ENCODE results near the gene TGFBR3.
A peak's percentile ranks its signal among the peaks of the same experiment; 100 is the strongest.

Gene TGFBR3

DNA sequence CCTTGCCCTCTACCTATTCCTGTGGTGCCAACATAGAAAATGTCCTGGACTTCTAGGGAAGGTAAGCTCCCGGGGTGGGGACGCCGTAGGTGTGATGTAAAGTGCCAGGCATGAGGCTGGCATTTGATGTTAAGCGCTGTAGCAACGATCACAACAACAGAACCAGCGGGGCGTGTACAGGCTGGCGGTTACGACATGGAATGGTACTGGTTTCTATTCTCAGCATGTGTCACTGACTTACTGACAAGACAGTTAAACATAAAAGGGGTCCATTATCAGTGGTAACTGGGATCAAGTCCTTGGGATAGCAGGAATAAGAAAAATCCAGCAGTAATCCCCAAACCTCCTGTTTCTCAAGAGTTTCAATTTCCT lies 58.9 kb downstream of the TGFBR3 start:
- no peak overlapping the region for H2BK12ac ChIP-seq (ENCODE audit: low read length)
- no peak overlapping the region for H2BK120ac ChIP-seq (ENCODE audit: low read depth, low read length)
- H3K4me3 ChIP-seq (ENCODE audit: low read length in 2 of 2): no peak overlapping the region
- no peaks in the 10 kb centered on the region for H3K36me3 ChIP-seq (replicated peaks in 1 of 2; ENCODE audit: control insufficient read depth in 2 of 2, insufficient read depth in 2 of 2, low read length in 2 of 2)
- H3K18ac ChIP-seq (ENCODE audit: low read length): no peak overlapping the region
- H3K27ac ChIP-seq (replicated peaks; ENCODE audit: low read length): no peak overlapping the region
- no peak overlapping the region for H3K4me2 ChIP-seq (ENCODE audit: insufficient read depth, low read length, poor library complexity, severe bottlenecking)
- peaks cover 5 to 8% of the 10 kb centered on the region in 2 donors for H3K4me1 ChIP-seq (ENCODE audit: control insufficient read depth in 2 of 2, insufficient read depth in 1 of 2, low read depth in 1 of 2, low read length in 2 of 2)
- peak overlapping the region; percentile 38 for H3K9ac ChIP-seq (ENCODE audit: low read depth, low read length, poor library complexity)
- H4K91ac ChIP-seq (ENCODE audit: low read depth, low read length, poor library complexity): no peak overlapping the region
- H3K79me1 ChIP-seq (ENCODE audit: low read depth, low read length): no peaks in the 10 kb centered on the region
- no CpG with 5 or more reads among the region's 9 CpGs for WGBS, 2 donors (ENCODE audit: extremely low coverage in 2 of 2, insufficient read length in 2 of 2, insufficient replicate concordance in 1 of 2)
- no peaks in the 10 kb centered on the region for H3K27me3 ChIP-seq (ENCODE audit: control insufficient read depth in 3 of 3, insufficient read depth in 3 of 3, low read depth in 1 of 3, low read length in 3 of 3)
- no peak overlapping the region for H2BK15ac ChIP-seq (ENCODE audit: low read length)
- no peak overlapping the region for H3K14ac ChIP-seq (ENCODE audit: low read length)
- H2AFZ ChIP-seq (ENCODE audit: low read length): no peak overlapping the region
- no peak overlapping the region for H3K23ac ChIP-seq (ENCODE audit: low read depth, low read length, poor library complexity)
- H3K4ac ChIP-seq (ENCODE audit: low read length): no peak overlapping the region
- H2AK5ac ChIP-seq (ENCODE audit: low read depth, low read length): no peak overlapping the region
- H3K9me3 ChIP-seq (replicated peaks in 1 of 2; ENCODE audit: control insufficient read depth in 2 of 2, insufficient read depth in 1 of 2, low read depth in 1 of 2, low read length in 2 of 2): no peaks in the 10 kb centered on the region
- H4K8ac ChIP-seq (ENCODE audit: low read depth, low read length): no peak overlapping the region
- no peak overlapping the region for H2BK5ac ChIP-seq (ENCODE audit: low read length)
- DNase-seq (ENCODE audit: low spot score): no peak

GRCh38 chr1:91826649-91827048 lies 59.3 kb downstream of the TGFBR3 start:
- no peak overlapping the region for H2BK5ac ChIP-seq (ENCODE audit: low read length)
- no peak overlapping the region for H3K27ac ChIP-seq (replicated peaks; ENCODE audit: low read length)
- no peak overlapping the region for H2BK15ac ChIP-seq (ENCODE audit: low read length)
- H2BK120ac ChIP-seq (ENCODE audit: low read depth, low read length): no peak overlapping the region
- no peak overlapping the region for H3K4me3 ChIP-seq (ENCODE audit: low read length in 2 of 2)
- H2AK5ac ChIP-seq (ENCODE audit: low read depth, low read length): no peak overlapping the region
- H3K9me3 ChIP-seq (replicated peaks in 1 of 2; ENCODE audit: control insufficient read depth in 2 of 2, insufficient read depth in 1 of 2, low read depth in 1 of 2, low read length in 2 of 2): no peaks in the 10 kb centered on the region
- no peak overlapping the region for H3K18ac ChIP-seq (ENCODE audit: low read length)
- no peak overlapping the region for H3K23ac ChIP-seq (ENCODE audit: low read depth, low read length, poor library complexity)
- H2BK12ac ChIP-seq (ENCODE audit: low read length): no peak overlapping the region
- H3K4me1 ChIP-seq (ENCODE audit: control insufficient read depth in 2 of 2, insufficient read depth in 1 of 2, low read depth in 1 of 2, low read length in 2 of 2): peaks cover 5 to 8% of the 10 kb centered on the region in 2 donors
- H3K4me2 ChIP-seq (ENCODE audit: insufficient read depth, low read length, poor library complexity, severe bottlenecking): no peak overlapping the region
- no peak overlapping the region for H3K4ac ChIP-seq (ENCODE audit: low read length)
- no peaks in the 10 kb centered on the region for H3K79me1 ChIP-seq (ENCODE audit: low read depth, low read length)
- no peak overlapping the region for H3K14ac ChIP-seq (ENCODE audit: low read length)
- H2AFZ ChIP-seq (ENCODE audit: low read length): no peak overlapping the region
- no peak overlapping the region for H3K9ac ChIP-seq (ENCODE audit: low read depth, low read length, poor library complexity)
- H3K27me3 ChIP-seq (ENCODE audit: control insufficient read depth in 3 of 3, insufficient read depth in 3 of 3, low read depth in 1 of 3, low read length in 3 of 3): no peaks in the 10 kb centered on the region
- no peak overlapping the region for H4K8ac ChIP-seq (ENCODE audit: low read depth, low read length)
- no peaks in the 10 kb centered on the region for H3K36me3 ChIP-seq (replicated peaks in 1 of 2; ENCODE audit: control insufficient read depth in 2 of 2, insufficient read depth in 2 of 2, low read length in 2 of 2)
- no peak for DNase-seq (ENCODE audit: low spot score)
- no peak overlapping the region for H4K91ac ChIP-seq (ENCODE audit: low read depth, low read length, poor library complexity)
- WGBS, 2 donors (ENCODE audit: extremely low coverage in 2 of 2, insufficient read length in 2 of 2, insufficient replicate concordance in 1 of 2): no CpG with 5 or more reads among the region's 5 CpGs

- Histone ChIP-seq H3K9ac (ENCODE audit: low read depth, low read length, poor library complexity) (no peak overlapping the region), H3K9me3 (replicated peaks in 1 of 2; ENCODE audit: control insufficient read depth in 2 of 2, insufficient read depth in 1 of 2, low read depth in 1 of 2, low read length in 2 of 2) (no peaks in the 10 kb centered on the region), H3K4ac (ENCODE audit: low read length) (no peak overlapping the region), H3K23ac (ENCODE audit: low read depth, low read length, poor library complexity) (no peak overlapping the region), H3K4me2 (ENCODE audit: insufficient read depth, low read length, poor library complexity, severe bottlenecking) (no peak overlapping the region), H2BK5ac (ENCODE audit: low read length) (no peak overlapping the region), H3K4me3 (ENCODE audit: low read length in 2 of 2) (no peak overlapping the region), H4K91ac (ENCODE audit: low read depth, low read length, poor library complexity) (no peak overlapping the region), H2AFZ (ENCODE audit: low read length) (no peak overlapping the region), H3K4me1 (ENCODE audit: control insufficient read depth in 2 of 2, insufficient read depth in 1 of 2, low read depth in 1 of 2, low read length in 2 of 2) (peaks cover 5 to 8% of the 10 kb centered on the region in 2 donors), H3K36me3 (replicated peaks in 1 of 2; ENCODE audit: control insufficient read depth in 2 of 2, insufficient read depth in 2 of 2, low read length in 2 of 2) (no peaks in the 10 kb centered on the region), H2BK15ac (ENCODE audit: low read length) (no peak overlapping the region), H4K8ac (ENCODE audit: low read depth, low read length) (no peak overlapping the region), H3K27ac (replicated peaks; ENCODE audit: low read length) (no peak overlapping the region), H3K79me1 (ENCODE audit: low read depth, low read length) (no peaks in the 10 kb centered on the region), H3K27me3 (ENCODE audit: control insufficient read depth in 3 of 3, insufficient read depth in 3 of 3, low read depth in 1 of 3, low read length in 3 of 3) (no peaks in the 10 kb centered on the region), H2BK12ac (ENCODE audit: low read length) (no peak overlapping the region), H2AK5ac (ENCODE audit: low read depth, low read length) (no peak overlapping the region), H2BK120ac (ENCODE audit: low read depth, low read length) (no peak overlapping the region), H3K14ac (ENCODE audit: low read length) (no peak overlapping the region), H3K18ac (ENCODE audit: low read length) (no peak overlapping the region)
- no CpG with 5 or more reads among the region's 6 CpGs for WGBS, 2 donors (ENCODE audit: extremely low coverage in 2 of 2, insufficient read length in 2 of 2, insufficient replicate concordance in 1 of 2)
- DNase-seq (ENCODE audit: low spot score): no peak
Measured at GRCh38 chr1:91826248-91826647, 59.7 kb downstream of the TGFBR3 start.

DNA sequence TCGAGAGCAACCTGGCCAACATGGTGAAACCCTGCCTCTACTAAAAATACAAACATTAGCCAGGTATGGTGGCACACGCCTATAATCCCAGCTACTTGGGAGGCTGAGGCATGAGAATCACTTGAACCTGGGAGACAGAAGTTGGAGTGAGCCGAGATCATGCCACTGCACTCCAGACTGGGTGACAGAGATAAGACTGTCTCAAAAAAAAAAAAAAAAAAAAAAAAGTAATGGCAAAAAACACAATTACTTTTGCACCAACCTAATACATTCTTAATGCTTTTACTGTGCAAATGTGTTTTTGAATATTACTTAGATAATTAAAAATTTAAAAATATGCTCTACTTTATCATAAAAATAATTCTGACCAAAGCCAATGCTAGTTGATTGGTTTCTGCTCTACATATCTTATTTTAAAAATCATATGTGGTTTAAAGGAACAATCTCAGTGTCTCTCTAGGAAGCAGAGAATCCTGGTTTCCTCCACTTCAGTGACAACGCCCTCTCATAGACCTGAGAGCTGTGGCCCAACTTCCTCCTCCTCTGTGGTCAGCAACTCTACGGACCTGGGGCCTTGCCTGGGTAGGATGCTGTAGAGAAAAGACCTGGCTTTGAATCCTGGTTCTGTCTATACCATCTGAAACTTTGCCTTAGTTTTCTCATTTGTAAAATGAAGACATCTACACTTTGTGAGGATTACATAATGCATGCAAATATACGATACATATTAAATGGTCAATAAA lies 64.7 kb downstream of the TGFBR3 start:
- no peak overlapping the region for H2AK5ac ChIP-seq (ENCODE audit: low read depth, low read length)
- H3K9ac ChIP-seq (ENCODE audit: low read depth, low read length, poor library complexity): no peak overlapping the region
- H3K18ac ChIP-seq (ENCODE audit: low read length): no peak overlapping the region
- peaks cover 9 to 16% of the 10 kb centered on the region in 2 donors for H3K4me1 ChIP-seq (ENCODE audit: control insufficient read depth in 2 of 2, insufficient read depth in 1 of 2, low read depth in 1 of 2, low read length in 2 of 2)
- no peak overlapping the region for H2BK15ac ChIP-seq (ENCODE audit: low read length)
- no peak overlapping the region for H2BK12ac ChIP-seq (ENCODE audit: low read length)
- H4K91ac ChIP-seq (ENCODE audit: low read depth, low read length, poor library complexity): no peak overlapping the region
- no peak overlapping the region for H3K4me2 ChIP-seq (ENCODE audit: insufficient read depth, low read length, poor library complexity, severe bottlenecking)
- DNase-seq (ENCODE audit: low spot score): no peak
- H3K4ac ChIP-seq (ENCODE audit: low read length): no peak overlapping the region
- no peak overlapping the region for H2BK5ac ChIP-seq (ENCODE audit: low read length)
- H3K14ac ChIP-seq (ENCODE audit: low read length): no peak overlapping the region
- no peak overlapping the region for H2AFZ ChIP-seq (ENCODE audit: low read length)
- H3K79me1 ChIP-seq (ENCODE audit: low read depth, low read length): no peaks in the 10 kb centered on the region
- H2BK120ac ChIP-seq (ENCODE audit: low read depth, low read length): no peak overlapping the region
- WGBS, 2 donors (ENCODE audit: extremely low coverage in 2 of 2, insufficient read length in 2 of 2, insufficient replicate concordance in 1 of 2): no CpG with 5 or more reads among the region's 6 CpGs
- no peak overlapping the region for H3K23ac ChIP-seq (ENCODE audit: low read depth, low read length, poor library complexity)
- no peaks in the 10 kb centered on the region for H3K27me3 ChIP-seq (ENCODE audit: control insufficient read depth in 3 of 3, insufficient read depth in 3 of 3, low read depth in 1 of 3, low read length in 3 of 3)
- no peak overlapping the region for H3K4me3 ChIP-seq (ENCODE audit: low read length in 2 of 2)
- no peaks in the 10 kb centered on the region for H3K9me3 ChIP-seq (replicated peaks in 1 of 2; ENCODE audit: control insufficient read depth in 2 of 2, insufficient read depth in 1 of 2, low read depth in 1 of 2, low read length in 2 of 2)
- no peak overlapping the region for H3K27ac ChIP-seq (replicated peaks; ENCODE audit: low read length)
- no peak overlapping the region for H4K8ac ChIP-seq (ENCODE audit: low read depth, low read length)
- H3K36me3 ChIP-seq (replicated peaks in 1 of 2; ENCODE audit: control insufficient read depth in 2 of 2, insufficient read depth in 2 of 2, low read length in 2 of 2): no peaks in the 10 kb centered on the region

All from neuronal stem cell (in vitro differentiated cells).